SKM-1 treated with dmso at 0.1 percent for 144 hours (cell line): Measurements from ENCODE around the gene MUC3A.
"Not testable (repeated sequence)": the region's sequence is repeated elsewhere in the genome, so short reads cannot be mapped to it uniquely, and the experiment has no call there.

ENCODE experiments used
- DNase-seq: peaks from one replicate; lab custom pipeline; 2025; ENCODE audit not compliant: unreplicated experiment; lab: John Stamatoyannopoulos, UW

Gene MUC3A

GRCh38 chr7:100969066-100969615 lies 19.8 kb downstream of the MUC3A start, which contains the start of gene MUC12:
Gene MUC12 (plus strand): TSS chr7:100969565. CDS start chr7:100969623, 58 bp downstream.
- no peak for DNase-seq

GRCh38 chr7:100971111-100972001 lies 22.0 kb downstream of the MUC3A start:
- DNase-seq = no peak

DNA sequence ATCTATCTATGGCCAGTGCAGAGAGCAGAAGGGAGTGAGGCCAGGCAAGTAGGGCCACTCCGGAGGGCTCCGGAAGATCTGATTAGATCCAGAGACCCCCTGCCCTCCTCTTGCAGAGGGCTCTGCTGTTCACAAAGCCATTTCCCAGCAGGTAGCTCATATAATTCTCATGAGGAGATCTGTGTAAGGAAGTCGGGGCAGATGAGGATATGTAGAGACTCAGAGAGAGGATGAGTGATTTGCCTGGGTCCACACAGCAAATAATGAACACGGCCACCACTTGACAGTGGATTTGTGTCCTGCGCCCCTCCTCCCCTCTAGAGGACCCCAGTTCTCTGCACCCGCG lies 22.6 kb downstream of the MUC3A start:
- DNase-seq = no peak

GRCh38 chr7:100974021-100974420 lies 24.7 kb downstream of the MUC3A start:
- no peak for DNase-seq

DNA sequence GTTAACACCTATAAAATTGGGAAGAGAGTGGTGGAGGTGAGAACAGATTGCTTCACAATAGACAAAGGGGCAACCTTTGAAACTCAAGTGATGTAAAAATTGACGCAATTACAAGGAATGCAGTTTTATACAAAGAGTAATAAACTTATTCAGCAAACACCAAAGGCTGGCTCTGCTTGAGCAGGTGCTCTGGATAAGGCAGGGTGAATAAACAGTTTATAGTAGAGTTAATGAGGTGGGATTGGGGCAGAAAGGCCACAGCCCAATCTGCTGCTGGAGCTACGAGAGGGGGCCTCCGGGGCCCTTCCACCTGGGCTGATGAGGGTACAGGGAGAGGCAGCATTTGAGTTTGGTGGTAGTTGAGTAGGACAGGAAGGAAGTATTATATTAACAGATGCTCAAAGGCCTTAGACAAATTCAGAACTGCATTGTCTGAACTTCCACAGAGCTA lies 26.1 kb downstream of the MUC3A start:
- DNase-seq = no peak

- DNase-seq = no peak
These were observed 29.0 kb downstream of the MUC3A start for GRCh38 chr7:100978300-100978699.

- no peak for DNase-seq
These were observed 34.3 kb downstream of the MUC3A start for GRCh38 chr7:100983451-100984187.

DNA sequence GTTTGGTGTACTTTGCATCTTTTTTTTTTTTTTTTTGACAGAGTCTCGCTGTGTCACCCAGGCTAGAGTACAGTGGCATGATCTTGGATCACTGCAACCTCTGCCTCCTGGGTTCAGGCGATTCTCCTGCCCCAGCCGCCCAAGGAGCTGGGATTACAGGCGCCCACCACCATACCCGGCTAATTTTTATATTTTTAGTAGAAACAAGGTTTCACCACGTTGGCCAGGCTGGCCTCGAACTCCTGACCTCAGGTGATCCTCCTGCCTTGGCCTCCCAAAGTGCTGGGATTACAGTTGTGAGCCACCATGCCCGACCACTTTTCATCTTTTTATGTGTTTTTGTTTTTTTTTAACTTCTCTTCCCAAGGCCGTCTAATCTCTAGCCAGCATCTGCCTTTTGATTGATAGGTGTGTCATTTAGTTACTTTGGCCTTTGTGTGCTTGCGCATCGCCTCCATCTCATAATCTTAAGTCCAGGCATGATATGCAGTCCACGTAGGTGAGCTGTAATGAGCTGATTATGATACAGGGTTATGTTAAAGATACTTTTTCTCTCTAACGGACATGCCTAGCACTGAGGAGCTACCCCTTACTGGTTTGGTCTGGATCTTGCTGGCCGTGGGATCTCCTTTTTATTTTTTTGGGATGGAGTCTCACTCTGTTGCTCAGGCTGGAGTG lies 35.0 kb downstream of the MUC3A start:
- not testable (repeated sequence) for DNase-seq

GRCh38 chr7:100985033-100985797 lies 35.9 kb downstream of the MUC3A start:
- DNase-seq = not testable (repeated sequence)

- DNase-seq = no peak
These were observed 42.3 kb downstream of the MUC3A start for GRCh38 chr7:100991631-100992030.

- DNase-seq = not testable (repeated sequence)
These were observed 42.9 kb downstream of the MUC3A start for GRCh38 chr7:100992280-100992679.

- not testable (repeated sequence) for DNase-seq
These were observed 45.3 kb downstream of the MUC3A start for GRCh38 chr7:100994671-100995070.

- DNase-seq = not testable (repeated sequence)
These were observed 49.2 kb downstream of the MUC3A start for GRCh38 chr7:100998530-100998929.

DNA sequence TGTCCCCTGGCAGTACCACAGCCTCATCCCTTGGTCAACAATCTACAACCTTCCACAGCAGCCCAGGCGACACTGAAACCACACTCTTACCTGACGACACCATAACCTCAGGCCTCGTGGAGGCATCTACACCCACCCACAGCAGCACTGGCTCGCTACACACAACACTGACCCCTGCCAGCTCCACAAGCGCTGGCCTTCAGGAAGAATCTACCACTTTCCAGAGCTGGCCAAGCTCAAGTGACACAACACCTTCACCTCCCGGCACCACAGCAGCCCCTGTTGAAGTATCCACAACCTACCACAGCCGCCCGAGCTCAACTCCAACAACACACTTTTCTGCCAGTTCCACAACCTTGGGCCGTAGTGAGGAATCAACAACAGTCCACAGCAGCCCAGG lies 50.0 kb downstream of the MUC3A start:
- DNase-seq = not testable (repeated sequence)

DNA sequence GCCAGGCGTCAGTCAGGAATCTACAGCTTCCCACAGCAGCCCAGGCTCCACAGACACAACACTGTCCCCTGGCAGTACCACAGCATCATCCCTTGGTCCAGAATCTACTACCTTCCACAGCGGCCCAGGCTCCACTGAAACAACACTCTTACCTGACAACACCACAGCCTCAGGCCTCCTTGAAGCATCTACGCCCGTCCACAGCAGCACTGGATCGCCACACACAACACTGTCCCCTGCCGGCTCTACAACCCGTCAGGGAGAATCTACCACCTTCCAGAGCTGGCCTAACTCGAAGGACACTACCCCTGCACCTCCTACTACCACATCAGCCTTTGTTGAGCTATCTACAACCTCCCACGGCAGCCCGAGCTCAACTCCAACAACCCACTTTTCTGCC lies 50.7 kb downstream of the MUC3A start:
- not testable (repeated sequence) for DNase-seq

- DNase-seq = not testable (repeated sequence)
These were observed 53.0 kb downstream of the MUC3A start for GRCh38 chr7:101002333-101002732.

GRCh38 chr7:101007361-101007760 lies 58.0 kb downstream of the MUC3A start:
- DNase-seq = not testable (repeated sequence)

GRCh38 chr7:101009629-101010028 lies 60.3 kb downstream of the MUC3A start:
- DNase-seq = no peak

GRCh38 chr7:101012931-101013330 lies 63.6 kb downstream of the MUC3A start:
- DNase-seq = no peak

GRCh38 chr7:101015626-101016025 lies 66.3 kb downstream of the MUC3A start:
- no peak for DNase-seq
